ENCODE results near the gene MED12. TPM values are rescaled to one million over a fixed set of nuclear protein-coding genes. Genes with fewer than 3 reads are reported as not detected.

MED12 gene
- total and polyA plus RNA-seq, 2 experiments from 2014 or later, result 7.1 to 40.6 TPM

- Histone ChIP-seq H3K4me3 (no peak overlapping the region), H3K27me3 (ENCODE audit: insufficient read depth) (no peaks in the 10 kb centered on the region), H3K4me1 (ENCODE audit: insufficient read depth) (no peaks in the 10 kb centered on the region), H3F3A (replicated peaks; ENCODE audit: low read depth) (no peaks in the 10 kb centered on the region), H3K9me2 (ENCODE audit: insufficient read depth) (no peaks in the 10 kb centered on the region), H4K20me1 (replicated peaks; ENCODE audit: insufficient read depth) (no peaks in the 10 kb centered on the region), H3K4me2 (no peak overlapping the region), H3K79me2 (replicated peaks; ENCODE audit: insufficient read depth) (no peaks in the 10 kb centered on the region), H3K36me3 (ENCODE audit: insufficient read depth) (no peaks in the 10 kb centered on the region), H2AFZ (no peak overlapping the region), H3K27ac (ENCODE audit: low read depth) (no peak overlapping the region)
- Mint-ChIP-seq H3K9me3 (no peaks in the 10 kb centered on the region; the same call in 2 of the 3 replicates), H3K36me3 (ENCODE audit: low read depth) (peaks cover 2% of the 10 kb centered on the region; the same call in 1 of the 3 replicates), H3K27me3 (ENCODE audit: insufficient read depth, low read depth, poor library complexity) (peaks cover 14% of the 10 kb centered on the region), H3K27ac (no peak overlapping the region), H3K4me1 (peaks cover 27% of the 10 kb centered on the region), H3K4me3 (no peak overlapping the region)
- ATAC-seq (no peak), DNase-seq (ENCODE audit: low spot score) (no peak)
- TF ChIP-seq ETS1 (IDR thresholded peaks at IDR 0.05) (no peak), JUNB (IDR thresholded peaks at IDR 0.05; ENCODE audit: unreplicated experiment) (no peak)
Observed at GRCh38 chrX:71174795-71175194, 56.4 kb downstream of the MED12 start.

GRCh38 chrX:71175531-71175930 lies 57.1 kb downstream of the MED12 start:
- Histone ChIP-seq H3K36me3 (ENCODE audit: insufficient read depth) (no peaks in the 10 kb centered on the region), H3K9me2 (ENCODE audit: insufficient read depth) (no peaks in the 10 kb centered on the region), H4K20me1 (replicated peaks; ENCODE audit: insufficient read depth) (no peaks in the 10 kb centered on the region), H3K79me2 (replicated peaks; ENCODE audit: insufficient read depth) (no peaks in the 10 kb centered on the region), H3K4me1 (ENCODE audit: insufficient read depth) (no peaks in the 10 kb centered on the region), H3F3A (replicated peaks; ENCODE audit: low read depth) (no peaks in the 10 kb centered on the region), H2AFZ (no peak overlapping the region), H3K4me2 (no peak overlapping the region), H3K27ac (ENCODE audit: low read depth) (no peak overlapping the region), H3K27me3 (ENCODE audit: insufficient read depth) (no peaks in the 10 kb centered on the region), H3K4me3 (no peak overlapping the region)
- Mint-ChIP-seq H3K27me3 (ENCODE audit: insufficient read depth, low read depth, poor library complexity) (peaks cover 8% of the 10 kb centered on the region), H3K4me1 (peaks cover 21% of the 10 kb centered on the region), H3K4me3 (no peak overlapping the region), H3K27ac (no peak overlapping the region), H3K36me3 (ENCODE audit: low read depth) (no peaks in the 10 kb centered on the region; the same call in 2 of the 3 replicates), H3K9me3 (no peaks in the 10 kb centered on the region; the same call in 2 of the 3 replicates)
- DNase-seq (ENCODE audit: low spot score), result no peak
- ATAC-seq, result no peak
- no peak for TF ChIP-seq ZNF331 (CRISPR knock-in tag; IDR thresholded peaks at IDR 0.05; ENCODE audit: low read depth)
- TF ChIP-seq STAT1 (IDR thresholded peaks at IDR 0.05; ENCODE audit: unreplicated experiment), result no peak
- TF ChIP-seq CREB1 (CRISPR knock-in tag; IDR thresholded peaks at IDR 0.05; ENCODE audit: low read depth), result no peak
- TF ChIP-seq ETS1 (IDR thresholded peaks at IDR 0.05), result no peak
- TF ChIP-seq ZNF462 (CRISPR knock-in tag; IDR thresholded peaks at IDR 0.05), result no peak
- no peak for TF ChIP-seq ZNF114 (CRISPR knock-in tag; IDR thresholded peaks at IDR 0.05)
- no peak for TF ChIP-seq NANOG (IDR thresholded peaks at IDR 0.05; ENCODE audit: borderline replicate concordance)
- no peak for TF ChIP-seq JUNB (IDR thresholded peaks at IDR 0.05; ENCODE audit: unreplicated experiment)
- TF ChIP-seq REST (IDR thresholded peaks at IDR 0.05; ENCODE audit: unreplicated experiment), result no peak

All from GM23338 (cell line).